ENCODE data around the gene BANP.
"Not testable (repeated sequence)": the region's sequence is repeated elsewhere in the genome, so short reads cannot be mapped to it uniquely, and the experiment has no call there.

BANP gene

DNA sequence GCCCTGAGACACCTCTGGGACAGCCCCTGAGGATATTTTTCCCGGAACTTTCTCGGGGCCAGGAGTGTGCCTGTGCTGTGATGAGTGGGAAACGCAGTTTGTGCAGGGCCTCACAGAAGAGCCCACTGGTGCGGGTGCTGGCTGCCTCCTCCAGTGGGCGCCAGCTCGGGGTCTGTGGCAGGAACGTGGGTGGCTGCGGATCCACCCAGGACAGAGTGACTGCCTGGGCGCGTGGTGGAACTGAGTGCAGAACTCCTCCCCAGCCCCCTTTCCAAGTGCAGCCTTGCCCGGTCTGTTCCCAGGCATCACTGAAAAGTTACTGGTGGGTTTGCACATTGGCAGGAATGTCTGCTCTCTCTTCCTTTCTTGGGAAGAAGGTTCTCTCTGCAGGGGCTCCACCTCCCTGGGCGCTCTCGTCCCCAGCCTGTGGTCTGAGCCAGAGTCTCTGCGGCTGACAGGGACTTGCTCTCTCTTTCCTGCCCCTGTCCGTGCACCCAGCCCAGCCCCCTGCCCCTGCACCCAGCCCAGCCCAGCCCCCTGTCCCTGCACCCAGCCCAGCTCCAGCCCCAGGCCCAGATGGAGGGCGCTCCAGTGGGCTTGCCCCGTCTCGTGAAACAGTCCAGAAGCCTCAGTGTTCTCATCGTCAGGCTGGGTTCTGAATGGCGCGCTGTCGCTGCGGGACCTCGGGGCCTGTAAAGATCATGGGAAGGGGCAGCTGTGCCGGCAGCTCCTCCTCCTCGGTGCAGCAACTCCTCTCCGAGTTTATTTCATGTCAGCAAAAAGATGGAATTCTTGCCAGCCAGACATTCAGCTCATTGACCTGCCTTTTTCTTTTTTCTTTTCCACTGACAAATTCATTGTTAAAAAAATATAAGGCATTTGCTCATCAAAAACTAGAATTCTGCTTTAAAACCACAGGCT lies 117.5 kb downstream of the BANP start:
- ATAC-seq = no peak

DNA sequence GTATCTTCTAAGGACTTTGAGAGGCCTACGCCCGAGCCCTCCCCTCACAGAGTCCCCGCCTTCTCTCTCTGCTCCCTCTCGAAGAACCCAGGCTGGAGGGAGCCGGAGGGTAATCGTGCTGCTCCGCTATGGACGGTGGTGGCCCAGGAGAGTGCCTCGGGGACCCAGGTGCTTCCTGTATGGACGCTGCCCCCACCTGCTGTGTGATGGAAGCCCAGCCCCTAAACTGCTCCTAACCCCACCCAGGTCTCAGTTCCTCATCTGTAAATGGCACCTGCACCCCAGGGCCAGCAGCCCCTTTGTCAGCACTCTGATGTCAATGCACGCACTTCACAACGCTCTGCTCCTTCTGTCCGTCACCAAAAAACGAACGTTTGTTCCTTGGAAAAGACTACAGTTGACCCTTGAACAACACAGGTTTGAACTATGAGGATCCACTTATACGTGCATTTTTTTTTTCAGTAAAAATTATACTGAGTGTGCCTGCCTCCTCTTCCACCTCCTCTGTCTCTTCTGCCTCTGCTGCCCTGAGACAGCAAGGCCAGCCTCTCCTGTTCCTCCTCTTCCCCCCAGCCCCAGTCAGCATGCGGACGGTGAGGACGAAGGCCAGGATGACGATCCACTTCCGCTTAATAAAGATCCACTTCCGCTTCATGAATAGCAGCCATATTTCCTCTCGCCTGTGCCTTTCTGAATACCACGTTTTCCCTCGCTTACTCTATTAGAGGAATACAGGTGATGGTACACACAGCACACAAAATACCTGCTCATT lies 118.3 kb downstream of the BANP start:
- ATAC-seq = peak in 1 of 2 donors; percentile 60

DNA sequence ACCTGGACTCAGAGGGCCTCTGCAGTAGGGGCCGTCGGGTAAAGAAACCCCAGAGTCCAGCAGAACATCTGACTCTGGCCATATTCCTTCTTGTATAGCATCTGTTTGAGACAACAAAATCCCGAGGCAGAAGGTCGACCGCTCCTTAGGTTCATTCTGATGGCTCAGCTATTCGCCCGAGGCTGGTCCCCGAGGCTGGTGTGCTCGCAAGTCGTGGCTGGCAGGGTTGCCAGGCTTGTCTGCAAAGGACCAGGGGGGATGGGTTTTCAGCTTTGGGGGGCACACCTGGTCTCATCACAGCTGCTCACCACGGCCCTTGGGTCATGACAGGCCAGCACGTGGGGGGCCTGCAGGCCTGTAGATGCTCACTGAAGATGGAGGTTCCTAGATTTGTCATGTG lies 119.1 kb downstream of the BANP start:
- ATAC-seq = no peak

DNA sequence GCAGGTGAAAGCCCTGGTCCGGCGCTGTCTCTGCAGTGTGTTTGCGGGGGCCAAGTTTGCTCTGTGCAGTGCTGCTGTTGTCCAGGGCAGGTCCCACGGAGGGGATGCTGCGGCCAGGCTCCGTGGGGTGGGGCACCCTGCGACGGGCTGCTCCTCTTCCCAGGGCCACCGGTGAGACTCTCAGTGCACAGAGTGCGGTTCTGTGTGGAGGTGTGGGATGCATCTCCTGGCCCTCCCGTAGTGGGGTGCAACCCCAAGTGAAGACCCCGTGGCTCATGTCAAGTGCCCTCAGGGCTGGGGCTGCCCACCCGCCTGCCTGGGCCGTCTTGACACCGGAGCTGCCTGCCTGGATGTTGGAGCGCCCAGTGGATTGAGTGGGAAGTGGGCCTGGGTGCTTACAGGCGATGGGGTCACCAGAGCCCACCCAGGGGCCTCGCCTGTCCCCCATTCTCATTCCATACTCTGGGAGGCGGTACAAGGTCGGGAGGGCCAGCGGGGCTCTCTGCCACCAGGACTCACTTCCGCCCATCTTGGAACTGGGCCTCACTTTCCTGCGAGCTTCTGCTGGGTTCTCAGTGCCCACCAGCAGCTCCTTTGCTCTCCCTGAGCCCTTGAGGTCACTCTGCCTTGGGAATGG lies 119.9 kb downstream of the BANP start:
- no peak for ATAC-seq

DNA sequence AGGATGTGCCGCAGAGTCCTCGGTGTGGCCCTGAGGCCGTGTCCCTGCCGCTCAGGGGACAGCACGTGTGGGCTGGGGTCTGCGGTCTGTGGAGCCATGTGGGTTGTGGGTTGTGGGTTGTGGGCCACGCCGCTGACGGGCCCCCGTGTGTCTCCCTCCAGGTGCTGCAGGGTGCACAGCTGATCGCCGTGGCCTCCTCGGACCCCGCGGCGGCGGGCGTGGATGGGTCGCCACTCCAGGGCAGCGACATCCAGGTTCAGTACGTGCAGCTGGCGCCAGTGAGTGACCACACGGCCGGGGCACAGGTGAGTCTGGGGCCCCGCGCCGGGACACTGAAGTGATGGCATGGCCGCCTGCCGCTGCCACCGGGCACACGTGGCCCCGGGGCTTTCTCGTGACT lies 120.7 kb downstream of the BANP start:
- ATAC-seq = no peak

DNA sequence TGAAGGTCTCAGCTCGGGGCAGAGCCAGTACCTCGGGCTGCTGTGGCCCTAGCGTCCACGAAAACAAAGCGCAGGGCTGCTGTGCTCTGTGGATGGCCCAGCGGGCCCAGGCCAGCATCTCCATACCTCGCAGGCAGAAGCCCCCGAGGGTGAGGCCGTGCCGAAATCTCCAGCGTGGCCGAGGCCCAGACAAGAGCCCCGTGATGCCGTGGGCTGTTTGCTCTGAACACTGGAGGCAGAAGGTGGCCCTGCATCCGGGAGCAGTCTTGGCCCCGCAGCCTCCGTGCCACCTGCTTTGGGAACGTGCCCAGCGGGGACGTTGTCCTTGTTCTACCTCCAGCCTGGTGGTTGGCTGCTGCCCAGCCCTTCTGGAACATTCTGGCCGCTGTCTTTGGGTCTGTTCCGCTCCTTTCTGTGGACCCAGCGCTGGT lies 121.4 kb downstream of the BANP start:
- ATAC-seq = no peak

DNA sequence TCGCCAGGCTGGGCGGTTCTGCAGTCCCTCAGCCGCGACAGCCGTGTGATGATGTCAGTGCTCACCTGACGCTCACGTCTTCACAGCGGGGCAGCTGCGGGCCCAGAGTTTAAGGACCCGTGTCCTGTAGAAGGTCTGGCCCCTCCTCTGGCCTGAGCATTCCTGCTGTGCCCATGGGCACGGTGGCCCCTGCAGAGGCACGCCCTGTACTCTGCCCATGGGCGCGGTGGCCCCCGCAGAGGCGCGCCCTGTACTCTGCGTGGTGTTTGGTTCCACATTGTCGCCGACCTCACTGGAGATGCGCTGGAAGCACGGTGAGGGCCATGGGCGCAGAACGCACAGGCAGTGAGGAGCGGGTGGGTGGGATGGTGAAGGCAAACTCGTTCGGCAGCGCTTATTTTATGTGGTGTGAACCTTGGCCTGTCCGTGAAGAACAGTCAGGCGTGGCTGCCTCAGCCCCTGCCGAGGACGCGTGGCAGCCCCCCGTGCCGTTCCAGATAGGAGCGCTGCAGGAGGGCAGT lies 122.0 kb downstream of the BANP start:
- ATAC-seq = no peak

DNA sequence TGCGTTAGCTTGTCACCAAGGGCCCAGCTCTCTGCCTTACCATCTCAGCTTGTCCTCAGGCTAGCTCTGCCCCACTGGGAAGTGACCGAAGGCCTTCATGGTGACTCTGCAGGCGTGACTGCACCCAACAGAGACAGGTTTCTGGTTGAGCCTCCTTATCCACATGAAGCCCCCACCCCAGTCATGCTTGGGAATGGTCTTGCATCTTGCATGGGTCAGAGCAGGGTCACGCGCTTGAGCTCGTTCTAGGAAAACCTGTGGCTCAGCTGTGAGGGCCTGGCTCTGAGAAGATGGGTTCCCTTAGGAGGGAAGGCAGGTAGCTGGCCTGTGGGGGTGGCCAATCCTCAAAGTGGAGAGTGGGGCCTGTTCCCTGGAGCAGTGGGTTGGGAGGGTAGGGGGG lies 122.8 kb downstream of the BANP start:
- ATAC-seq = no peak

DNA sequence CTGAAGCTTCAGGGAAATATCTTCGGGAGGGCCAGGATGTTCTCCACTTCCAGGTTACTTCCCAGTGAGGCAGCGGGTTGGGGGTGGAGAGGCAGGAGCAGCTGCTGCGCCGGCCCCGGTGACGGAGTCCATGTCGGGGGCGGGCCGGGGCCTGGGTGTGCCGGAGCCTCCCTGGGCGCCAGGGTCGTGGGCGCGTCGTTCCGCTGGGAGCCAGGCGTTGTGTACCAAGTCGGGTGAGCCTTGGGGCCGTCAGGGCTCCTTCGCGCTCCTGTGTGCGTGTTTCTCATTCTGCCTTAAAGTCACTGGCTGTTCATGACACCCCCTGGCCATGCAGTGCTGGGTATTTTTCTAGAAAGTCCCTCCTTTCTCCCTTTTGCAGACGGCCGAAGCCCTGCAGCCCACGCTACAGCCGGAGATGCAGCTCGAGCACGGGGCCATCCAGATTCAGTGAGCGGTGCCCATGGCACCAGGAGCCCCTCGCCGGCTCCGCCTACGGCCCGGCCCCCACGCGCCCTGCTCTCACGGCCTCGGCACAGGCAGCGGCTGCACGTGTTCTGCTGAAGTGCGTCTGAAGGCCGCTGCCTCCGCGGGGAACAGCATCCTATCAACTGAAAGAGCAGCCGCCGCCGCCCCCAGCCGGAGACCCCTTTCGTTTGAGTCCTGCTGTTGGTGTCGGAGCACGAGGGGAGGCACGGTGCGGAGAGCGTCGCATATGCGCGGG lies 125.1 kb downstream of the BANP start:
- ATAC-seq = no peak

DNA sequence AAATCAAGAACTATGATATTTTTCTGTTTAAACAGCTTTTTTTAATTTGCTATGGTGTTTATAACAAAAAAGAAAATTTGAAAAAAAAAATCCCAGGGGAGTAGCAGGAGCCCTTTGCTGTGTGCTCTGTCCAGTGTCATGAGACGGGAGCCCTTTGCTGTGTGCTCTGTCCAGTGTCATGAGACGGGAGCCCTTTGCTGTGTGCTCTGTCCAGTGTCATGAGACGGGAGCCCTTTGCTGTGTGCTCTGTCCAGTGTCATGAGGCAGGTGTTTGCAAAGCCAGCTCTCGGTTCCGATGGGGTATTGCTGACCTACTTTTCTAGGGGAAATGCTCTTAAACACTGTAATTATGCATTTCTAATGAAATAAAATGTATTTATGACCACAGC lies 125.7 kb downstream of the BANP start:
- not testable (repeated sequence) for ATAC-seq

DNA sequence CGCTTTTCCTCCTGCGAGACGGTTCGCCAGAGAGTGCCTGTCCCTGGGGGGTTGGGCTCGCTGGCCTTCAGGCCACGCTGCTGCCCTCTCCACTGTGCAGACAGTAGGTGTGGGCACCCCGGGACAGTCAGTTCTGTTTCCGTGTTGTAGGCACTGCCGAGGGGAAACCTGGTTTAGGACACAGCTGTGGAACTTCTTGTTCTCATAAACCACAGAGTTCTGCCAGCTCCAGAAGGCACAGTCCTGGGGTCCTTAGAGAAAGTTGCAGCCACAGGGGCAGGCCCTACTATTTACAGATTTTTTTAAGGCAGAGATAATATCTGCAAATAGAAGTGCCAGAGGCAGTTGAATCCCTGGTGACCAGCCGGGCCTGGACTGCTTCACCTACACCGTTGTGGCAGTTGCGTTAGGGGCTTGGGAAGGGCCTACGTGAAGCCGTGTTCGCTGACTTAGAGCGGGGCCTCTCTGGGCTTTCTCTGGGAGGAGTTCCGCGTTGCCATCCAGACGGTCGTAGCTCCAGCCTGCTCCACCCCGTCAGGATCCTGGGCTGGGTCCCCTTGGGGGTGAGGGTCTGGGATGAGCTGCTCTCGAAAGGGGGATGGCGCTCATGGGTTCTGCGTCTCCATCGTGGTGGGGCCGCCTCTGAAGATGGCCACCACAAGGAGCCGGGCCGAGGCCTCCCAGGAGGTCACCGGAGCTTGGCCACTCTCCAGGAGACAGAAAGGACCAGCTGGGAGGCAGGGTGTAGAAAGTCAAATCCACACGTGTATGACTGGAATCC lies 126.3 kb downstream of the BANP start:
- ATAC-seq = no peak

DNA sequence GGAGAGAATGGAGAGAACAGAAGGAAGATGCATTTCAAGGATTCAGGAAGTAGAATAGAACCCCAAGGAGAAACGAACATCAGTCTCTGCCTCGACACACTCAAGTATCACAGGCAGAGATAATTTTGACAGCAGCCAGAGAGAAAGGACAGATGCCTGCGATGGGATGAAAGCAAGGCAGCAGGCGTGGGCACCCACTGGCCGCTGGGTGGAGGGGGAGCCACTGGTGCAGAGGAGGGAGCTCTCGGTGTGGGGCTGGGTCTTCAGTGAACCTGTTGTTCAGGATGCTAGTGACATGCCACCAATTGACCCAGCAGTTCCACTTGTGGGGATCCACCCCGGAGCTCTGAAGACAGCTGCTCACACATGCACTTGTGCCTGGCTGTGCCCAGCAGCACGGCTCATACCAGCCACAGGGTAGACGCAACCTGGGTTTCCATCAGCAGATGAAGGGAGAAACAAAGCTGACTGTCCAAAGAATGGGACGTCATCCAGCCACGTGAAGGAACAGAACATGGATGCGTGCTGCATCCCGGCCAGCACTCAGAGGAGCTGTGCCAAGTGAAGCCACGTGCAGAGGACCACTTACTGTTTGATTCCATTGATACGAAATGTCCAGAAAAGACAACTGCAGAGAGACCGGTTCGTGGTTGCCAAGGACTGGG lies 127.0 kb downstream of the BANP start:
- no peak for ATAC-seq

DNA sequence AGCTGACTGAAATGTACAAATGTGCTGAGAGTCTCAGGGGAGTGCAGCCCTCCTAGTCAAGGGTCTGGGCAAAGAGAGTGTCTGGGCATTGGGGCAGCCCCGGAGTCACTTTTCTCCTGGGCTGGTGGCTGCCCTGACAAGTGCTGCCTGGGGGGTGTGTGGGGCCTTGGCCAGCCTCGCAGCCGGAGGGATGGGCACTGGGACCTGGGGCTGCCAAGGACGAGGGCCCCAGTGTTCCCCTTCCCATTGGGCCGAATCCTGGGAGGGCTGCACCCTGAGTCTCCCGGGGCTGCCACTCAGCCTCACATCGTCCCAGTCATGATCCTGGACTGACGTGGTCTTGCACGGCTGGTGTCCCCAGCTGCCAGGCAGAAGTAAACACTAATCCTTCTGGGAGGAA lies 132.3 kb downstream of the BANP start:
- no peak for ATAC-seq

DNA sequence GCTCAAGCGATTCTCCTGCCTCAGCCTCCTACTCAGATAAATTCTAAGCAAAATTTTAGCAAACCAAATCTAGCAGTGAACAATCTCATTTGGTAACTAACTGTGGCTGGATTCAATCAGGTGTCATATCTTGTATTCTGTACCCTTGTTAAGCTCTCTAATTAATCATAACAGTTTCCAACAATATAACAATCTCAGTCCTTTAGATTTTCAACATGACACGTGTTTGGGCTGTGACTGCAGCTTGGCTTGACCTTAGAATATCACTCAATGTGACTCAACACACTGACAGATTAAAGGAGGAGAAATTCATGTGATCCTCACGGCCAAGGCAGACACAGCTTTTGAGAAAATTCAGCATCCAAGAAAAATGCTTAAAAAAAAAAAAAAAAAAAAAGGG lies 133.6 kb downstream of the BANP start:
- no peak for ATAC-seq

DNA sequence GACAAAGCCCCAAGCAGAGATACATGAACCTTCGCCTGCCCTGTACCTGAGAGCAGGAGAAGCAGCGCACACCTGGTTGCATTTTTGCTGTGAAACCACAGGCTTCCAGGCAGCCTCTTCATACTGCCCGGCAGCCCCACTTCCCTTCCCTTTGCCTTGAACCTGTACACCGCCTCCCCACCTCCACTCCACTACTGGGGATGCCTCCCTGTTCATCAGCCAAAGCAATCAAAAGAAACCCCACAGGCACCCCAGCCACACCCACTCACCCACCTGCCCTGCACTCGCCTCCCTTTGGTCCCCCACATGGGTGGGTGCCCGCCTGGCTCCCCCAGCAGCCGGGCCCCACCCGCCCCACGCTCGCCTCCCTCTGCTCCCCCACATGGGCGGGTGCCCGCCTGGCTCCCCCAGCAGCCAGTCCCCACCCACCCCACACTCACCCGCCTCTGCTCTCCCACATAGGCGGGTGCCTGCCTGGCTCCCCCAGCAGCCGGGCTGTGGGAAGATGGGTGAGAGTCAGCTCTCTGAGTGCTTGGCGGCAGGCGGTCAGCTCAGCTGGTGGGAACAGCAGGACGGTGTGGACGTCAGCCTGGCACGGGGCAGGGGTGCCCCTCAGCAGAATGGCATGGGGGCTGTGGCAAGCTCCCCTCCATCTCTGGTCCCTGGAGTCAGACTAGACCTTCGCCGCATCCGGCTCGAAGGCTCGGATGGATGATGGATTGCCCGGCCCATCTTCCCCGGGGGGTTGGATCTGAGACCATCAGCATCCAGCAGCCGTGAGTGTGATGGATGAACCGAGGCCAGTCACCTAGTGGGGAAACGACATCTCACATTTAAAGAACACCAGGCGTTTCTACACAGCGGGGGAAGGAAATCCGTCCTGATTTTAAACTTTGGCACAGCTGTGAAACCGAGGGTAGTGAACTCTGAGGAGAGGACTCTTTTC lies 135.6 kb downstream of the BANP start:
- ATAC-seq = no peak

DNA sequence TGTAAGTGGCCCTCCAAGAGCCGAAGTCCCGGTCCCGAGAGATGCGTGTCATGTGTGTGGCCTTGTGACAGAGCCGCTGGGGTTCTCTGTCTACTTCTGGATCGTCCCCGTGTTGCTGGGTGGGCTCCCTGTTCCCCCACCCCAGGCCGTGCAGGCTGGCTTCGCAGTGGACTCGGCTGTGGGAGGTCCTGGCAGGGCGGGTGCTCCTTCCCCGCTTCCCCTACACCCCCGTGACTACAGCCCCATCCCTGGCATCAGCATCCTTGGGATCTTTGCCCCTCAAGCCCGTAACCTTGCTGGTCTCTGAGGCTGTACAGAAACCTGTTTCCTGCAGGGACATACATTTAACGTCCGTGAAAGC lies 136.3 kb downstream of the BANP start:
- no peak for ATAC-seq

DNA sequence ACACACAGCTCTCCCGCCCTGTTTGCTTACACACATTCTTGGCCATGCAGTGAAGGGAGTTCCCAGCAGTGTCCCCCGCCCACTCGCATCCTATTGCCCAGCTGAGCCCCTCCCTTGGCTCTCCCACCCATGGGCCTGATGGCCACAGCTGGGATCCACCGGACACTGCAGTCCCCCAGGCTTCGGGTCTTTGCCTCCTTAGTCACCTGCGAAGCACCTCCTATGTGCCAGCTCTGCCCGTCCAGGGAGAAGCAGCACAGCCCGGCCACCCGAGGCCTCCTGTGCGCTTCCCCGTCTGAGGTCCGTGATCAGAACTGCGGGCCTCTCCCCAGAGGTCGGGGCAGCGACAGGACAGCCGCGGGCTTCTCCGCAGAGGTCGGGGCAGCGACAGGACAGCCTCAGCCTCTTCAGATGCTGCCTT lies 136.9 kb downstream of the BANP start:
- no peak for ATAC-seq

DNA sequence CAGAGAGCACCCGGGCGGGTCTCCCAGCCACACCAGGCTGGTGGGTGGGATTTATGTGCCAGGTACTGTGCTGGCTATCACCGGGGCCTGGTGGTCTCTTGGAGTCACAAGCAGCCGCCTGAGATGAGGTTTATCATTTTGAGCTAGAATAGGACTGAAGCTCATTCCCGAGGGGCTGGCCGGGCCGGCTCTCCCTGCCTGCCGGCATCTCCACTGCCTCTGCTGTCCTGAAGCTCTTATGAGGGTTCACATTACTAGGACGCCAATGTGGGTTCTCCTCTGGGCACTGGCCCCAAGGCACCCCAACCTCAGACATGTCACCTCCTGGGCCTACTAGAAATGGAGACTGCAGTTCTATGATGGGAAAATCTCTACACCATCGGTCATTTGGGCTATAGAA lies 137.4 kb downstream of the BANP start:
- not testable (repeated sequence) for ATAC-seq

DNA sequence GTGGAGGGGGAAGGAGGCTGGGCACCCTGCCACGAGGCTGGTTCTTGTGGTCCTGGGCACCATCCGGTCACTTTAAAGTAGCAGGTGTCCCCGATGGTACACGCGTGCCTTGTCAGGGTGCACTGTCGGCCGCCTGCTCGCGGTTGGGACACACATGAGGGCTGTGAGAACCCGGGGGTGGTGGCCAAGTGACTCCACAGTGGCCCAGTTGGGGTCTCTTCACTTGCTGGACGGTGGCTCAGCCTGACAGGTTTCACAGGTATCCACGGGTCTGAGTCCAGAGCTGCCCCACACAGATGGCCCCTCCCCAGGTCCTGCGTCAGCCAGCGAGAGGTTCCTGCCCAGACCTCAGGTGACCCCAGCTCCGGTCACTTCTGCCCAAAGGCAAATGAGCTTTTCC lies 137.8 kb downstream of the BANP start:
- not testable (repeated sequence) for ATAC-seq

Data from activated CD4-positive, CD25-positive, alpha-beta regulatory T cell treated with anti-CD3 and anti-CD28 coated beads, Interleukin-2, amount 50 U/mL, for 24 hours (primary cell).